Colonic mucosa (tissue), 4 donors: ENCODE measurements around the gene SPTBN1. TPM values are rescaled to one million over a fixed set of nuclear protein-coding genes. Genes with fewer than 3 reads are reported as not detected.

Experiments
- DNase-seq: peaks from one replicate; pipeline ENCODE4 v3.0.0-alpha.2; 2020
- H3K27ac ChIP-seq: fragments of 200-600 bp; one replicate; pipeline ENCODE4 v1.8.0; 2021
- H3K27me3 ChIP-seq: fragments of 200-600 bp; one replicate; pipeline ENCODE4 v1.8.0; 2021
- H3K36me3 ChIP-seq: fragments of 200-600 bp; one replicate; pipeline ENCODE4 v1.8.0; 2021
- H3K4me1 ChIP-seq: fragments of 200-600 bp; one replicate; pipeline ENCODE4 v1.8.0; 2021; ENCODE audit warnings: mild to moderate bottlenecking
- H3K4me3 ChIP-seq: fragments of 200-600 bp; one replicate; pipeline ENCODE4 v1.8.0; 2021
- H3K9ac ChIP-seq, 2 donors: one replicate each; pipeline ENCODE4 v1.7.0; 2013; ENCODE audit warnings: control low read depth in 2 of 2, low read depth in 2 of 2, low read length in 2 of 2
- H3K9me3 ChIP-seq: fragments of 200-600 bp; one replicate; pipeline ENCODE4 v1.8.0; 2021
- CTCF ChIP-seq: fragments of 200-600 bp; IDR thresholded peaks from one replicate; pipeline ENCODE4 v1.8.0; 2022; ENCODE audit warnings: antibody characterized with exemption, mild to moderate bottlenecking
- intact Hi-C: fragments of 100-400 bp; cut with DNase I; formaldehyde crosslinking; loops from one replicate; pipeline ENCODE4 v1.14.1; 2022
- total RNA-seq, 2 donors: library from RNA; stranded (reverse); fragmentation: NEBNext Ultra II Directional in 1 of 2; extraction: Animal tissue kit (Norgen Biotek cat#: 25700) in 1 of 2; gene quantifications; one replicate each; pipeline ENCODE4 v1.2.1, GENCODE V29; 2021
- donor health status: healthy.
- donor health status: DM: no; HTN: no; CAD: no.
- donor health status: DM: no; HTN: no; CAD: no.

SPTBN1 gene
- total RNA-seq, 2 donors from 2014 or later = 325 to 338 TPM

- Histone ChIP-seq H3K27me3 (no peaks in the 10 kb centered on the region), H3K9me3 (no peaks in the 10 kb centered on the region), H3K36me3 (no peaks in the 10 kb centered on the region), H3K4me3 (no peak overlapping the region), H3K4me1 (peaks cover 41% of the 10 kb centered on the region), H3K27ac (peak overlapping the region; percentile 25), H3K9ac (peak overlapping the region in 1 of 2 donors; percentile 43)
- DNase-seq = no peak
- TF ChIP-seq CTCF = no peak
- intact Hi-C loops = no loop called here
Measured at GRCh38 chr2:54584598-54584997, 128.5 kb downstream of the SPTBN1 start.

GRCh38 chr2:54585136-54585733 is 129.1 kb downstream of the SPTBN1 start:
- Histone ChIP-seq H3K27ac (peak overlapping the region; percentile 25), H3K4me3 (no peak overlapping the region), H3K9ac (no peak overlapping the region), H3K36me3 (no peaks in the 10 kb centered on the region), H3K4me1 (peaks cover 41% of the 10 kb centered on the region), H3K9me3 (no peaks in the 10 kb centered on the region), H3K27me3 (no peaks in the 10 kb centered on the region)
- intact Hi-C loops = no loop called here
- no peak for TF ChIP-seq CTCF
- DNase-seq = no peak

- no peak overlapping the region for H3K4me3 ChIP-seq
- intact Hi-C loops = no loop called here
- no peak for TF ChIP-seq CTCF
- H3K9ac ChIP-seq = no peak overlapping the region
- no peak for DNase-seq
- no peaks in the 10 kb centered on the region for H3K36me3 ChIP-seq
- no peak overlapping the region for H3K27ac ChIP-seq
- peaks cover 43% of the 10 kb centered on the region for H3K4me1 ChIP-seq
- no peaks in the 10 kb centered on the region for H3K9me3 ChIP-seq
- H3K27me3 ChIP-seq = no peaks in the 10 kb centered on the region
Measured at GRCh38 chr2:54586062-54586461, 129.9 kb downstream of the SPTBN1 start.

GRCh38 chr2:54586494-54586893 is 130.4 kb downstream of the SPTBN1 start:
- no peaks in the 10 kb centered on the region for H3K36me3 ChIP-seq
- DNase-seq = no peak
- intact Hi-C loops = no loop called here
- no peak overlapping the region for H3K4me3 ChIP-seq
- peaks cover 39% of the 10 kb centered on the region for H3K4me1 ChIP-seq
- H3K9me3 ChIP-seq = no peaks in the 10 kb centered on the region
- H3K27me3 ChIP-seq = no peaks in the 10 kb centered on the region
- H3K9ac ChIP-seq = no peak overlapping the region
- H3K27ac ChIP-seq = no peak overlapping the region
- no peak for TF ChIP-seq CTCF

GRCh38 chr2:54587171-54588016 is 131.3 kb downstream of the SPTBN1 start:
- Histone ChIP-seq H3K9ac (peak overlapping the region in 1 of 2 donors; percentile 0), H3K27me3 (no peaks in the 10 kb centered on the region), H3K4me1 (peaks cover 33% of the 10 kb centered on the region), H3K4me3 (no peak overlapping the region), H3K36me3 (no peaks in the 10 kb centered on the region), H3K27ac (peak overlapping the region; percentile 54), H3K9me3 (no peaks in the 10 kb centered on the region)
- no peak for DNase-seq
- intact Hi-C loops = no loop called here
- no peak for TF ChIP-seq CTCF
